C4-2B (cell line): Measurements from ENCODE around the gene ANKRD24.

Experiments used
- CTCF ChIP-seq: fragments of 450-650 bp; conservative IDR thresholded peaks from 2 replicates; pipeline ENCODE4 v1.5.1; 2017; ENCODE audit warnings: mild to moderate bottlenecking
- ZFX ChIP-seq: fragments of 450-650 bp; IDR thresholded peaks from 2 replicates; pipeline ENCODE4 v1.6.1; 2017

- TF ChIP-seq CTCF (peak; percentile 57; the same call in 1 of the 2 replicates), ZFX (no peak)
These were observed 26.1 kb downstream of the ANKRD24 start for GRCh38 chr19:4208385-4209094.
